Glomerular endothelial cell (primary cell): ENCODE results near the gene C2CD5. TPM values are rescaled to one million over a fixed set of nuclear protein-coding genes. Genes with fewer than 3 reads are reported as not detected.

Experiments
- DNase-seq: peaks from one replicate; pipeline ENCODE4 v3.0.0-alpha.2; 2011; ENCODE audit warnings: low read depth, low spot score; ENCODE audit errors: extremely low read depth
- total RNA-seq: library from RNA; depleted of rRNA; stranded (reverse); fragments of >200 nt; gene quantifications from 2 replicates; pipeline ENCODE4 v1.2.3, GENCODE V29; 2015

Gene C2CD5
- total RNA-seq, 1 donor from 2014 or later, result 12.4 TPM

DNA sequence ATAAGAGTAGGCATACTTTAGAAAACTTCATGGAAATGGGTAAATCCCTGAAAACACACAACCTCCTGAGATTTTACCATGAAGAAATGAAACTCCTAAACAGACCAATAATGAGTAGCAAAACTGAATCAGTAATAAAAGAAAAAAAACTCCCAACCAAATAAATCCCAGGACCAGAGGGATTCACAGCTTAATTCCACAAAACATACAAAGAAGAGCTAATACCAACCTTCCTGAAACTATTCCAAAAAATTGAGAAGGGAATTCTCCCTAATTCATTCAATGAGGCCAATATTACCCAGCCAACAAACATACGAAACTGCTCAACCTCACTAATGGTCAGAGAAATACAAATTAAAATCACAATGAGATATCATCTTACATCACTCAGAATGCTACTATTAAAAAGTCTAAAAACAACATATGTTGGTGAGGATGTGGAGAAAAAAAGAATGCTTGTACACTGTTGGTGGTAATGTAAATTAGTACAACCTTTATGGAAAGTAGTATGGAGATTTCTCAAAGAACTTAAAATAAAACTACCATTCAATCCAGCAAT lies 112.6 kb downstream of the C2CD5 start:
- DNase-seq, result no peak

DNA sequence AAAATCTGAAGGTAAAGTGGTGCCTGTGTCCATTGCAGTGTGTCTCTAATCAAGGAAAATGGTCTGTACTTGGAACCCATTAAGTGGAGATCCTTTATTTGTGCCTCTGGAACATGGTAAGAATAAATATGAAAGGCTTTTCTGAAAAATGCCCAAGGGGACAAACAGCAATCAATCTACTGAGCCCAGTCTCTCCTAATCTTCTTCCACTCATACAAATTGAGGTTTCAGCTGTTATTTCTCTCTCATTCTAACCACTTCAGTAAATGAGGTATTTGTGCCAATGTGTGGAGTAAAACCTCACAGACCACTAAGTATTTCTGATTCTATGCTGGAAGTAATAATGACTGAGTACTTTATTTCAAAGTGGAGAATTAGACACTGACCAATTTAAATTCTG lies 127.5 kb downstream of the C2CD5 start:
- DNase-seq, result no peak

DNA sequence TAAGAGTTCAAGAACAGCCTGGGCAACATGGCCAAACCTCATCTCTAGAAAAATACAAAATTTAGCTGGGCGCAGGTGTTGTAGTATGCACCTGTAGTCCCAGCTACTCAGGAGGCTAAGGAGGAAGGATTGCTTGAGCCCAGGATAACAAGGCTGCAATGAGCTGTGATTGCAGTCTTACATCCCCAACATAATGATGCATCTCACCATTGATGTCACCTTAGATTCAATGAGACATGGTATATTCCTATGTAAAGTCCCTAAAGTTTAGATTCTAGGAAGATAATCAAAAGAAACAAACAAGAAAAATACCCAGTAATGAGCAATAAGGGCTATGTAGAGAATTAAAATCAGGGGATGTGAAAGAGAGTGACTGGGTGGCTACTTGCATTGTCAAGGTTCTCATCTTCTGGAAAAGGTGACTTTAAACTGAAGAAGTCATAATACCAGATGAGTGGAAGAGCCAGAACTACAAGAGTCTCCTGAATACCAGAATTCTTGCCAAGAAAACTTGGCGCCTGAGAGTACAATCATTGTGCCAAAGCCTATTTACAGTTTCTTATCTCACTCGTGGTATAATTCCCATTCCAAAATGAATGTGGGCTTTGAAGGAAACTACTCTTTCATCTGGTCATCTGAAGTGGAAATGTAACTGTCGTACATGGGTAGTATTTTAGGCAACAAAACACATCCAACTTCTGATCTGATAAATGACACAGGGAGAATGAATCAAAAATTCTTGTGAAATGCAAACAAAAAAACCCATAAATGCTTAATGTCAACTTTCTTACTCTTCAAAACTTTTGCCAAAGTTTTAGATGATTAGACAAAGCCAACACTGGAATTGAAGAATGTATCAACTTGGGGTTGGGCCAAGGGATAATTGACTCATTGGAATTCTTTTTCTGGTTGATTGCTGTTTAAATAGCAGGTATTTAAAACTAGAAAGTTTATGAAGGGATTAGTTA lies 128.7 kb downstream of the C2CD5 start:
- no peak for DNase-seq

DNA sequence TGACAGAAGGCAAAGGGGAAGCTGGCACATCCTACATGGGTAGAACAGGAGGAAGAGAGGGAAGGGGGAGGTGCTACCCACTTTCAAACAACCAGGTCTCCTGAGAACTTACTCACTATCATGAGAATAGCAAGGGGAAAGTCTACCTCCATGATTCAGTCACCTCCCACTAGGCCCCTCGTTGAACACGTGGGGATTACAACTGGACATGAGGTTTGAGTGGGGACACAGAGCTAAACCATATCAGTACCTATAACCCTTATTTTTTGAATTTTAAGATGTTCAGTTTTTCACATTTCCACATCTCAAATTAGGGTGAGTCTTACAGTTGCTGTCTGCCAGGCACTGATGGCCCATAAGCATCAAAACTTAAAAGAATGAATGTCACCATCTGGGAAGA lies 129.6 kb downstream of the C2CD5 start:
- DNase-seq, result no peak

DNA sequence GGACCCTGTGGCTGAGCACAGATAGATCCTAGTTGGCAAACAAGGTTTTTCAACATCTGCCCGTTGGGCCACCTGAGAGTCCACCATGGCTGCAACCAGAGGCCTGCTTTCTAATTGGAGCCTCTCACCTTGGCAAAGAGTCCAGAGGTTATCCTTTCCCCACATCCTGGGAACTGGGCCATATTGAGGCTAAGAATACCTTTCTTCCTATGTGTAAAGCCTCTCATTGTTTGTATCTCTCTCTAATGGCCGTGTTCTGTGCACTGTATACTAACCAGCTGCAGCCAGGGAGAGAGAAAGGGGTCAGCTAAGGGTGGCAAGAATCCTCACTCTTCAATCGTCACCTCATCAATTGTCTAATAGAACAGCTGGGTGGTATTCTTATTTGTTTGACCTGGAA lies 130.8 kb downstream of the C2CD5 start:
- no peak for DNase-seq

DNA sequence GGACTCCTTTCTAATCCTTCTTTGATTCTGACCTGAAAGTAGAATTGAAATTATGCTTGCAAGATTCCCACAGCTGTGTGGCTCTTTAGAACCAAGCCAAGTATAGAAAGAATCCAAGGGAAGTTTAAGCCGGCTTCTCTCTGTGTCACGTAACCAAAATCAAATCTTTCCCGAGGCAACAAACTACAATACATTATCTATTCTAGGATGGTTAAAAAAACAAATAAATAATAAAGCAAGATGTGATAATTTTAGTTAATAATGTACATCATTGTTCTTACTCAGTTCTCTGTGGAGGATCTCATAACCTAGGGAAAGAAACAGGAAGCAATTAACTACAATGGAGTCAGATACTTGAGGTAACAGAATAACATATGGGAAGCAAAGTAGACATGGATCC lies 131.8 kb downstream of the C2CD5 start:
- no peak for DNase-seq

DNA sequence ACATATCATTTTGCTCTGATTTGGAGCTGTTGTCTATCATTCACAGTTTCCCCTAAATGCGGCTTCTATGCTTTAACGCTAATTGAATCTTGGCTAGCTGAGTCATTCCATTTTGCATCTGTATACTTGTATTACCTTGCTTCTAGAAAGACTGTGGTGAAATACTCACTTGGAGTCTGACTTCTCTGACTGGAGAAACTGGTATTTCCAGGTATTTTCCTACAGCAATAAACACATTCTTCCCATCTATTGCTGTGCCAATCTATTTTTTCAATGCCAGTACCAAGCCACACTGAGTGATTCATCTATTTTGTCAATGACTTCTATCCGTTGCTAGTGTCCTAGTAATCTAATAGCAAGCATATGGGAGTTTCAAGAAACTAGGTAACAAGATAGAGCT lies 133.9 kb downstream of the C2CD5 start:
- DNase-seq, result no peak

DNA sequence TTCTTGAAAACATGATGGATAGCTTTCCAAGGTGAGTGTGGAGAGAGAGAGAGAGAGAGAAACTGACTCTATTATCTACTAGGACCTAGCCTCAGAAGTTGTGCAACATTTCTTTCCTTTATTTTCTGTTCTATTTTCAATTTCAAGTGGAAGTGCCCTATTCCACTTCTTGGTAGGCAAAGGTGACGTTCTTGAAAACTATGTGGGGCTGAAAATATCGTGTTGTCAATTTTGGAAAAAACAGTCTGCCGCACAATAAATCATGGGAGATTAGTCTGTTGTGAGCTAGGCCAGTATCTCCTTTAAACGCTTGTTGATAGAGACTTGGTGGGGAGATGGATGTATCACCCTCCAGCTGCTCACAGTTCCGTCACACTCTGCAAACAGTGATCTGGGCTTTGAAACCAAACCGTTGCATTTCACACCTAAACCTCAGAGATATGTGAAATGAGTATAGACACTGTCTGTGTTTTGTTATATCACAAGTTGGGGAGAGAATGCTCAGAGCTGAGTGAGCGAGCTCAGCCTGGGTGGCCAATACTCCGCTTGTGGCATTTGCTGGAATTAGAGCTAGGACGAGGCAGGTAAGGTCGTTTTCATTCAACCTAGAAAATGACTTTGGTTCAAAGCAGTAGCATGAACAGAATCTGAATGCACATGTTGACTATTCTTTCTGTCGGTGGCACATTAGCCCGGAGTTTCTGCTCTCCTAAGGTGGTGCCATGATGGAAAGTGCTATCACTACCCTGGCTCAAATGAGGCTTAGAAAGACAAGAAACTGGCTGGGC lies 134.8 kb downstream of the C2CD5 start:
- DNase-seq, result no peak

DNA sequence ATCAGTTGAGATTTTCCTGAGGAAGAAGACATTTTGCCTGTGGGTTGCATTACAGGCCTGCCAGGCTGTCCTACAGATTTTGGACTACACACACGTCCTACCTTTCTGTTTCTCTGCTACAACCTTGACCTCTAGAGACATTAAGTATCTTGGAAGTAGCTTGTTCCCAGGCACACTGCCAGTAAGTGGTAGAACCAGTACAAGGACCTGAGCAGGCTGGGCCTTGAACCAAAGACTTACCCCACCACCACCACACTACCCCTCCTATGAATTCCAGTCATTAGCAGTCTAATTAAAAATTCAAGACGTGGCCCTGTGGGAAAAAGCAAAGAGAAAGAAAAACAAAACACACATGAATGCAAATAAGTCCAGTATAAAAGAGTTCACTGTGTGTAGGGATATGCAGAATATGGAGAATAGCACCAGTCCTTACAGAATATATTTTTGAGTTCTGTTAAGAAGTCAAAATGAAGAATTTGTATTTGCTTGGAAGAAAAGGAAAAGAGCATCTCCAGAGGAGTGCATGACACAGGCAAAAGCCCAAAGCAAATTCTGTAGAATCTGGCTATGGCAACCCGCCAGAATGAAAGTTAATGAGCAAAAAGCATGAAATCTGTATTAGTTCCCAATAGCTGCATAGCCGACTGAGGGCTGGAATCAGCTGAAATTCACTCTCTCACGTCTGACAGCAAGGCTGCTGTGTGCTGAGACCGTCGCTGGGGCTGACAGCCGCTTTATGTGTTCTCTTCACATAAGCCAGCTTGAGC lies 135.5 kb downstream of the C2CD5 start:
- DNase-seq, result no peak

DNA sequence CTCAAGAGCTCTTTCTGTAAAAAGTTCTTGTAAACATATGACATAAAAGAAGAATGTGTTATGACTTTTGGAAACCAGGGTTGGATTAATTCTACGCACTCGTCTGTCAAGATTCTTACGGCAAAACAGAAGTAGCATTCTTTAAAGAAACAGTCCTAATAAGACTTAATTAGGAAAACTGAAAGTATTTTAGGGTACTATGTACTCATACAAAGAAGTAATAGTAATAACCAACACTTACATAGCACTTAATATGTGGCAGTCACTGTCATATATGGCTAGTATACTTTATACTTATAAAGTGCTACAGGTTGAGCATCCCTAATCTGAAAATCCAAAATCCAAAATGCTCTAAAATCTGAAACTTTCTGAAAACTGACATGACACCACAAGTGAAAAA lies 136.9 kb downstream of the C2CD5 start:
- no peak for DNase-seq

DNA sequence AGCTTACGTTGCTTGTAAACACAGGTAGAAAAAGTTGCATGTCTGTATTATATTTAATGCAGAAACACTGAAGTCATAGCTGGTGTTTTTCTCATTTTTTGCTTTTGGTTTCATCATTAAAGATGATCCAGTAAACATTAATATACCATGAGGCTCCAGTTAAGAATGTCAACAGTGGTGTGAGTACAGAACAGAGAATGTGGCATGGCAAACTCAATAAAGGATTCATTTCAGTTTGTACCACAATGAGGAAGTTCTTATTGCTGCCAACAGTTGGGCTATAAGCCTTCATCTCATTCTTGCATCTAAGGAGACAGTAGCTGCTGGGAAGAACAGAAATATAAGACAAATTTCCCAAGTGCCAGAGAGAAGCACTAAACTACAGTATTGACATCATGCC lies 137.7 kb downstream of the C2CD5 start:
- DNase-seq, result no peak

DNA sequence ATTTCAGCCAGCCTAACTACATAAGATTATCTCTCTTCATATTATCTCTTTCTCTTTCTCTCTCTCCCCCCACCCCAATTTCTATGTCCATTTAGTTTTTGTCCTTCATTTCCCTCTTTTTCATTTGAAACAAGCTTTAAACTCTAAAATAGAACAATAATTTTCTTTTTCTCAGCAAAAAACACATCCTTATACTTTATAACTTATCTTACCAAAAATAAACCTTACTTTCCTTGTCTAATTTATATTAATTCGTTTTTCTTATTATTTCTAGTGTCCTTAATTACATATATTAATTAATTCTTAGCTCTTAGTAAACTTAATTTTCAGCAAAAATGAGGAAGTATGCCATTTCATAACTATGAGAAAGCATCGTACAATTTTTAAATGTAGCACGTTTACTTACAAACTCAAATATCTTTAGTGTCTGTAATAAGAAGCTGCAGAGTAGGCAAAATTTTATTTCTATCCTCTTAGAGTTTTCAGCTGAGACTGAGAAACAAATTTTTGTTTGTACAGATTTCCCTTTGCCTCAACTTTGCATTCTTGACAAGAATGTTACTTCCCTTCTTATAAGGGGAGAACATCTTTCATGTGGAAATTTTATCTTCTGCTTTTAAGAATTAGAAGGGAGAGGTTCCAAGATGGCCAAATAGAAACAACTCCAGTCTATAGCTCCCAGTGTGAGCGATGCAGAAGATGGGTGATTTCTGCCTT lies 144.7 kb downstream of the C2CD5 start:
- no peak for DNase-seq

Other genes with a start within 250 kb of the C2CD5 start
- gene ST8SIA1, start 209.8 kb downstream of the C2CD5 start, total RNA-seq, result 1.0 and 1.2 TPM in 2 replicates
- gene ETNK1, start 80.6 kb upstream of the C2CD5 start, total RNA-seq, result 23.7 and 33.1 TPM in 2 replicates